ENCODE results near the gene CADM3.

DNA sequence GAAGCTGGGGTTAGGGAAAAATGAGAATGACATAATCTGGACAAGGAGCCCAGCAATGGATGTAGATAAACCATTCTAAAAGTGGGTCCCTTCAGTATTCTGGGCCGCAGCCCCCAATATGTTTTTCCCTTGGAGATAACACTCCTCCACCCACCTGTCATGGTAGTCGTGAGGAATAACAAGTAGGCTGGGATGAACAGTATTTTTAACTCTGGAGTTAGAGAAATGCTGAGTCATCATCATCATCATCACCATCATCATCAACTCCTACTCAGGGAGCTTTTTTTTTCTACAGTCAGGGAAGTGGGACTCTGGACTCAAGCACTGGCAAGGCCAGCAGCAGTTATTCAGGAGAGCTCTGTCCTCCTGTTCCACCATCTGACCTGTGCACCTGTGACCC is 12.8 kb downstream of the CADM3 start:
- TF ChIP-seq, protein P1, sequence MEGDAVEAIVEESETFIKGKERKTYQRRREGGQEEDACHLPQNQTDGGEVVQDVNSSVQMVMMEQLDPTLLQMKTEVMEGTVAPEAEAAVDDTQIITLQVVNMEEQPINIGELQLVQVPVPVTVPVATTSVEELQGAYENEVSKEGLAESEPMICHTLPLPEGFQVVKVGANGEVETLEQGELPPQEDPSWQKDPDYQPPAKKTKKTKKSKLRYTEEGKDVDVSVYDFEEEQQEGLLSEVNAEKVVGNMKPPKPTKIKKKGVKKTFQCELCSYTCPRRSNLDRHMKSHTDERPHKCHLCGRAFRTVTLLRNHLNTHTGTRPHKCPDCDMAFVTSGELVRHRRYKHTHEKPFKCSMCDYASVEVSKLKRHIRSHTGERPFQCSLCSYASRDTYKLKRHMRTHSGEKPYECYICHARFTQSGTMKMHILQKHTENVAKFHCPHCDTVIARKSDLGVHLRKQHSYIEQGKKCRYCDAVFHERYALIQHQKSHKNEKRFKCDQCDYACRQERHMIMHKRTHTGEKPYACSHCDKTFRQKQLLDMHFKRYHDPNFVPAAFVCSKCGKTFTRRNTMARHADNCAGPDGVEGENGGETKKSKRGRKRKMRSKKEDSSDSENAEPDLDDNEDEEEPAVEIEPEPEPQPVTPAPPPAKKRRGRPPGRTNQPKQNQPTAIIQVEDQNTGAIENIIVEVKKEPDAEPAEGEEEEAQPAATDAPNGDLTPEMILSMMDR (conservative IDR thresholded peaks at IDR 0.05 in 1 of 2, IDR thresholded peaks at IDR 0.05 in 1 of 2; ENCODE audit: extremely low read depth in 1 of 2, insufficient read depth in 1 of 2, low read depth in 1 of 2, low read length in 2 of 2), result no peak
- no peak for TF ChIP-seq EZH2 (IDR thresholded peaks at IDR 0.05; ENCODE audit: borderline replicate concordance, low read length)
